Retinal pigment epithelial cell (primary cell): Measurements from ENCODE around the gene MBD4.
"Not testable (repeated sequence)": the region's sequence is repeated elsewhere in the genome, so short reads cannot be mapped to it uniquely, and the experiment has no call there.

Experiments used
- DNase-seq: peaks from one replicate; pipeline ENCODE4 v3.0.0-alpha.2; 2010; ENCODE audit warnings: low read depth
- H3K4me3 ChIP-seq: 2 replicates; pipeline ENCODE4 v1.5.1; 2011; ENCODE audit warnings: mild to moderate bottlenecking, low read length, control low read depth, moderate library complexity
- CTCF ChIP-seq: conservative IDR thresholded peaks from 2 replicates; pipeline ENCODE4 v1.5.1; 2011; ENCODE audit warnings: low read depth, low read length, control low read depth, inconsistent platforms

The MBD4 gene

DNA sequence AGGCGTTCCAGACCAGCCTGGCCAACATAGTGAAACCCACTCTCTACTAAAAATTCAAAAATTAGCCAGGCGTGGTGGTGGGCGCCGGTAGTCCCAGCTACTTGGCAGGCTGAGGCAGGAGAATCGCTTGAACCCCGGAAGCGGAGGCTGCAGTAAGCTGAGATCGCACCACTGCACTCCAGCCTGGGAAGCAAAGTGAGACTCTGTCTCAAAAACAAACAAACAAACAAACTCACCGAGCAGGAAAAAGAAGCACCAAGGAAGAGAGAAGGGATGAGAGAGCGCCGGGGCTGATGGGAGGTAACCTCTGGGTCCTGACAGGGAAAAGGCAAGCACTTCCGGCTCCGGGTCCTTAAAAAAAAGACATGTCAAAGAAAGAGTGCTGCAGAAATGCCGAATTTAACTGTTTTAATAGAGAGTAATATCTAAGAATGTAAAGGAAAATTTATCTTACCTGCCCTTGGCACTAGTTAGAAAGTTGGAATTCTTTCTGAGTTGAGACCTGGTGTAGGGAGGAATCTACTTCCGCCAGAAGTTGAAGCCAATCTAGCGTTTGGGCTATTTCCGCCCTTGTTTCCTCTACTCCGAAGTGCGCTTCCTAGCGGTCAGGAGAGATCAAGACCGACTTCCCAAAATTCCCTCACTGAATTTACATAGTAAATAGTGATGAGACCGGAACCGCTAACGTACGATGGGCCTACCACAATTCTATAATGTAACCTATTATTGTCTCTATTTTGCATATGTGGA is 40.4 kb downstream of the MBD4 start:
- peak overlapping the region; percentile 94 for H3K4me3 ChIP-seq
- peak; percentile 82 for TF ChIP-seq CTCF
- DNase-seq: peak; percentile 89

- no peak for DNase-seq
- TF ChIP-seq CTCF: no peak
- H3K4me3 ChIP-seq: peak overlapping the region; percentile 94
Observed at GRCh38 chr3:129398803-129399144, 41.0 kb downstream of the MBD4 start.

GRCh38 chr3:129393760-129394564 is 45.8 kb downstream of the MBD4 start:
- not testable (repeated sequence) for DNase-seq, H3K4me3 ChIP-seq

- DNase-seq: no peak
- H3K4me3 ChIP-seq: no peak overlapping the region
- TF ChIP-seq CTCF: no peak
Observed at GRCh38 chr3:129393271-129393670, 46.5 kb downstream of the MBD4 start.

- not testable (repeated sequence) for DNase-seq, H3K4me3 ChIP-seq
Observed at GRCh38 chr3:129392106-129392887, 47.5 kb downstream of the MBD4 start.

GRCh38 chr3:129391583-129391982 is 48.2 kb downstream of the MBD4 start:
- not testable (repeated sequence) for DNase-seq, H3K4me3 ChIP-seq

DNA sequence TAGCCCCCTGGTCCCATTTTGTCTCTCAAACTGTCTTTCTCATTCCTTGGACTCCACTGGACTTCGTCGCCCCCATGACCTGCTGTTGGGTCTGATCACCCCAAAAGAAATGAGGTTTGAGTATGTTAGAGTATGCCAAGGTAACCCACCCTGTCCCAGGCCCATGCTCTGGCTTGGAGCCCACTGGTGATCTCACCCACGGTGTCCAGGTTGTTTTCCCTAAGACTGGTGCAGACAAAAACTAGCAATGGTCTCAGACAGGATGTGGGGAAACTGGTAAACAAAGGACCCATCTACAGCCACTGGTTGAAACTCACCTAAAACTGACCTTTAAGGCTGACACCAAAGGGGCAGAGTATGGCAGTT is 50.2 kb downstream of the MBD4 start:
- DNase-seq: no peak
- TF ChIP-seq CTCF: no peak
- H3K4me3 ChIP-seq: no peak overlapping the region

DNA sequence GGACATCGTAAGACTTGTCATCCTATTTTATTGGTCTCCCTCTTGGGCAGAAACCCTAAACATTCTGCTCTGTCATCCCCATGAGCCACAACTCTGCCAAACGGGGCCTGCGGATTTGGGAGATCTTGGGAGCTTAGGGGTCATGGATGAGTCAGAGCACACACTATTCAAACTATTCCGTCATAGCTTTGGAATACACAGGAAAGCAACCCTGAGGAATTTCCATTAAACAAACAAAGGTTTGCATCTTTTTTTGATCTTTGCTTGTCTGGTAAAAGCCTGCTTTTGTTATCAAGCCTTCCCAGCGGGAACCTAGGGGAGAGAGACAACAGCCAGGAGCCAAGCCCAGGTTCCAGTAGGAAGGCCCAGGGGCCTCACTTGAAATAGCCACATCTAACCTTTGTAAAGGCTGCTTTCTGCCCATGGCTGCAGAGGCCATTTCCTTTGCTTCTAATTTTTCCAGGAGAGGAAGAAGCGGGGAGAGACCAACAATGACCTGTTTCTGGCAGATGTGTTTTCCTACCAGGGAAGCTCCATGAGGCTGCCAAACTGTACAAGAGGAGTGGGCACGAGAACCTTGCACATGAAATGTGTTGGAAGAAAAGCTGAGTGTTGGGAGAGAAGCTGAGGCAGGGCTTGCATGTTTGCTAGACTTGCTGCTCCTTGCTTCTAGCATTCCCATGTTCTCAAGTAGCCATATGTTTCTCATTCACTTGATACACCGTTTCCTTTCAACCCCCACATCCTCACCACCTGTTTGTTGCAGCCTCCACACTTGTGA is 50.8 kb downstream of the MBD4 start:
- H3K4me3 ChIP-seq: not testable (repeated sequence)
- peak; percentile 14 for DNase-seq
